NCI-H146 treated with DMSO at 0.1 percent for 48 hours (cell line): ENCODE data around the gene ABLIM3.

Experiments used
- DNase-seq: peaks from one replicate; lab custom pipeline; 2025; ENCODE audit not compliant: unreplicated experiment; lab: John Stamatoyannopoulos, UW

Gene ABLIM3

GRCh38 chr5:149215478-149216090 is 74.3 kb downstream of the ABLIM3 start:
- no peak for DNase-seq

- DNase-seq: no peak
These were observed 75.2 kb downstream of the ABLIM3 start for GRCh38 chr5:149216496-149216895.

GRCh38 chr5:149217096-149217802 is 76.0 kb downstream of the ABLIM3 start:
- no peak for DNase-seq

- DNase-seq: no peak
These were observed 76.5 kb downstream of the ABLIM3 start for GRCh38 chr5:149217803-149218155.

GRCh38 chr5:149219584-149219983 is 78.3 kb downstream of the ABLIM3 start:
- no peak for DNase-seq

- DNase-seq: no peak
These were observed 79.5 kb downstream of the ABLIM3 start for GRCh38 chr5:149220750-149221149.

GRCh38 chr5:149221326-149221725 is 80.0 kb downstream of the ABLIM3 start:
- no peak for DNase-seq

GRCh38 chr5:149221731-149222342 is 80.5 kb downstream of the ABLIM3 start:
- no peak for DNase-seq

GRCh38 chr5:149223081-149223848 is 82.0 kb downstream of the ABLIM3 start:
- no peak for DNase-seq

- no peak for DNase-seq
These were observed 83.0 kb downstream of the ABLIM3 start for GRCh38 chr5:149224282-149224681.

- no peak for DNase-seq
These were observed 86.0 kb downstream of the ABLIM3 start for GRCh38 chr5:149227168-149227826.

GRCh38 chr5:149228618-149229297 is 87.5 kb downstream of the ABLIM3 start:
- DNase-seq: no peak

GRCh38 chr5:149229298-149229937 is 88.1 kb downstream of the ABLIM3 start:
- no peak for DNase-seq

- DNase-seq: no peak
These were observed 94.5 kb downstream of the ABLIM3 start for GRCh38 chr5:149235841-149236240.

GRCh38 chr5:149237662-149238061 is 96.4 kb downstream of the ABLIM3 start:
- DNase-seq: no peak

GRCh38 chr5:149238540-149238939 is 97.2 kb downstream of the ABLIM3 start:
- DNase-seq: no peak

GRCh38 chr5:149239917-149240316 is 98.6 kb downstream of the ABLIM3 start:
- no peak for DNase-seq

GRCh38 chr5:149240354-149240998 is 99.2 kb downstream of the ABLIM3 start:
- DNase-seq: no peak

GRCh38 chr5:149242339-149242738 is 101.0 kb downstream of the ABLIM3 start:
- no peak for DNase-seq

- no peak for DNase-seq
These were observed 105.6 kb downstream of the ABLIM3 start for GRCh38 chr5:149246906-149247305.
